OCI-LY7 (cell line): ENCODE results near the gene PIEZO1.

Experiments used
- EZH2phosphoT487 ChIP-seq: fragments of 200-600 bp; sonication (generic); IDR thresholded peaks from 2 replicates; pipeline ENCODE4 v1.6.1; 2018; ENCODE audit warnings: low read depth, borderline replicate concordance, mild to moderate bottlenecking, mixed run types, antibody characterized with exemption, low read length, moderate library complexity, mixed read lengths
- TF ChIP-seq, protein P1 (sequence below): fragments of 200-600 bp; sonication (generic); conservative IDR thresholded peaks from 2 replicates; pipeline ENCODE4 v1.5.1; 2014; ENCODE audit warnings: mild to moderate bottlenecking, antibody characterized with exemption, low read length, moderate library complexity, mixed read lengths

GRCh38 chr16:88761830-88762229 is 23.2 kb downstream of the PIEZO1 start:
- TF ChIP-seq, protein P1, sequence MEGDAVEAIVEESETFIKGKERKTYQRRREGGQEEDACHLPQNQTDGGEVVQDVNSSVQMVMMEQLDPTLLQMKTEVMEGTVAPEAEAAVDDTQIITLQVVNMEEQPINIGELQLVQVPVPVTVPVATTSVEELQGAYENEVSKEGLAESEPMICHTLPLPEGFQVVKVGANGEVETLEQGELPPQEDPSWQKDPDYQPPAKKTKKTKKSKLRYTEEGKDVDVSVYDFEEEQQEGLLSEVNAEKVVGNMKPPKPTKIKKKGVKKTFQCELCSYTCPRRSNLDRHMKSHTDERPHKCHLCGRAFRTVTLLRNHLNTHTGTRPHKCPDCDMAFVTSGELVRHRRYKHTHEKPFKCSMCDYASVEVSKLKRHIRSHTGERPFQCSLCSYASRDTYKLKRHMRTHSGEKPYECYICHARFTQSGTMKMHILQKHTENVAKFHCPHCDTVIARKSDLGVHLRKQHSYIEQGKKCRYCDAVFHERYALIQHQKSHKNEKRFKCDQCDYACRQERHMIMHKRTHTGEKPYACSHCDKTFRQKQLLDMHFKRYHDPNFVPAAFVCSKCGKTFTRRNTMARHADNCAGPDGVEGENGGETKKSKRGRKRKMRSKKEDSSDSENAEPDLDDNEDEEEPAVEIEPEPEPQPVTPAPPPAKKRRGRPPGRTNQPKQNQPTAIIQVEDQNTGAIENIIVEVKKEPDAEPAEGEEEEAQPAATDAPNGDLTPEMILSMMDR: no peak
- TF ChIP-seq EZH2phosphoT487: no peak
